ENCODE measurements around the gene TRPM3. TPM values are rescaled to one million over a fixed set of nuclear protein-coding genes. Genes with fewer than 3 reads are reported as not detected.

TRPM3 gene
- total and polyA plus RNA-seq, 2 of the 8 experiments (the other 6 are each of a cell fraction or from before 2014, with no cell fraction given), result 2.4 to 10.9 TPM

- no peak overlapping the region for H3K27ac ChIP-seq (ENCODE audit: low read depth, low read length)
- H3K9me3 ChIP-seq (ENCODE audit: insufficient read depth in 2 of 2, low read depth in 1 of 2, low read length in 1 of 2), result no peaks in the 10 kb centered on the region
- H2BK120ac ChIP-seq (replicated peaks; ENCODE audit: low read depth, low read length), result no peak overlapping the region
- H3K14ac ChIP-seq (ENCODE audit: insufficient read length), result no peak overlapping the region
- H3K4ac ChIP-seq (replicated peaks; ENCODE audit: insufficient read length, low read depth, low read length), result no peak overlapping the region
- H4K5ac ChIP-seq (ENCODE audit: insufficient read length, low read depth, low read length), result no peak overlapping the region
- H2AFZ ChIP-seq (ENCODE audit: low read length), result no peak overlapping the region
- peaks cover 3 to 9% (median 7%) of the 10 kb centered on the region in 4 experiments; a peak in 6 of 7 replicates for H3K4me1 ChIP-seq (replicated peaks in 1 of 4; ENCODE audit: control insufficient read depth in 3 of 4, insufficient read depth in 4 of 4, low read length in 3 of 4)
- no peak overlapping the region for H3K18ac ChIP-seq (ENCODE audit: extremely low read depth, low read length)
- H2BK12ac ChIP-seq (ENCODE audit: low read depth, low read length), result no peak overlapping the region
- TF ChIP-seq SUZ12 (IDR thresholded peaks at IDR 0.05; ENCODE audit: low read length) (no peak), EGR1 (IDR thresholded peaks at IDR 0.05; ENCODE audit: borderline replicate concordance, low read depth, low read length) (no peak), ATF3 (IDR thresholded peaks at IDR 0.05; ENCODE audit: insufficient read depth, low read depth, low read length) (no peak), SP4 (IDR thresholded peaks at IDR 0.05; ENCODE audit: low read length) (no peak)
- 91% methylated on average over 8 of the region's 8 CpGs; no CpG with 5 or more reads in 1 of the 2 experiments for WGBS, 2 experiments (ENCODE audit: extremely low coverage in 1 of 2, insufficient coverage in 1 of 2, insufficient read length in 1 of 2, insufficient replicate concordance in 2 of 2, low coverage in 1 of 2, low lambda C conversion rate in 2 of 2, missing lambda C conversion rate in 1 of 2)
- no peaks in the 10 kb centered on the region for H3K36me3 ChIP-seq (ENCODE audit: control insufficient read depth in 2 of 4, insufficient read depth in 4 of 4, low read length in 3 of 4)
- no peak overlapping the region for H2BK15ac ChIP-seq (ENCODE audit: low read length)
- no peak overlapping the region for H2BK5ac ChIP-seq (ENCODE audit: low read depth, low read length)
- ChIA-PET CTCF (ENCODE audit: partially characterized antibody) (interaction anchor here (3.5 kb wide), 1 partner anchor 54 kb away, joined by 9 read pairs; no protein-coding TSS in a partner anchor), POLR2A (ENCODE audit: partially characterized antibody) (no interaction called here)
- H3K27me3 ChIP-seq (replicated peaks in 1 of 4; ENCODE audit: control insufficient read depth in 3 of 4, extremely low read depth in 1 of 4, insufficient read depth in 3 of 4, low read length in 3 of 4), result no peaks in the 10 kb centered on the region; a peak in 1 of 7 replicates
- no peak overlapping the region for H4K8ac ChIP-seq (ENCODE audit: extremely low read depth, insufficient read depth, low read length)
- H3K56ac ChIP-seq (replicated peaks; ENCODE audit: insufficient read length, low read depth, low read length), result no peak overlapping the region
- DNase-seq (ENCODE audit: low read depth in 1 of 2, low spot score in 2 of 2), result no peak
- H4K91ac ChIP-seq (replicated peaks; ENCODE audit: insufficient read length, low read length), result no peak overlapping the region
- no peaks in the 10 kb centered on the region for H3K79me1 ChIP-seq (ENCODE audit: low read depth, low read length)
- no peak overlapping the region for H3K9ac ChIP-seq (replicated peaks in 1 of 4; ENCODE audit: extremely low read depth in 1 of 4, low read depth in 3 of 4, low read length in 3 of 4)
- no peak overlapping the region for H3K23ac ChIP-seq (ENCODE audit: insufficient read length)
- no peak overlapping the region for H2BK20ac ChIP-seq (ENCODE audit: low read length)
- H2AK5ac ChIP-seq (ENCODE audit: low read depth, low read length), result no peak overlapping the region; the same call in 1 of the 2 replicates
- H4K20me1 ChIP-seq (replicated peaks in 1 of 2; ENCODE audit: control insufficient read depth in 1 of 2, insufficient read depth in 2 of 2, low read length in 2 of 2), result no peaks in the 10 kb centered on the region
- H3K4me2 ChIP-seq (ENCODE audit: insufficient read depth in 1 of 2, low read depth in 2 of 2, low read length in 2 of 2), result no peak overlapping the region
- no peaks in the 10 kb centered on the region for H3K23me2 ChIP-seq (ENCODE audit: low read depth, low read length)
- no peaks in the 10 kb centered on the region for H3K79me2 ChIP-seq (ENCODE audit: control insufficient read depth in 1 of 2, insufficient read depth in 2 of 2, low read length in 2 of 2)
- FAIRE-seq, result no peak
- no peak overlapping the region for H3K4me3 ChIP-seq (ENCODE audit: extremely low read depth in 1 of 4, insufficient read depth in 2 of 4, low read depth in 3 of 4, low read length in 4 of 4)
Measured at GRCh38 chr9:70564468-70565335, 556.7 kb downstream of the TRPM3 start.

Measured in H1 (cell line).